BLaER1 treated with 17β-estradiol and CSF1 and Interleukin-3, amounts not matched to agents 10 nM and 100 nM (cell line): ENCODE data around the gene MEF2C.

Experiments used
- H3K27ac ChIP-seq, 11 experiments: shearing (Covaris generic); formaldehyde crosslinking; 2 replicates each; pipeline ENCODE4 v1.8.1; 2022
- H3K27me3 ChIP-seq, 11 experiments: shearing (Covaris generic); formaldehyde crosslinking; 2 replicates each; pipeline ENCODE4 v1.8.1; 2022
- H3K36me3 ChIP-seq, 11 experiments: shearing (Covaris generic); formaldehyde crosslinking; 2 replicates each; pipeline ENCODE4 v1.8.1; 2022
- H3K4me1 ChIP-seq, 10 experiments: shearing (Covaris generic); formaldehyde crosslinking; 2 replicates each; pipeline ENCODE4 v1.8.1; 2022
- H3K4me2 ChIP-seq, 11 experiments: shearing (Covaris generic); formaldehyde crosslinking; 2 replicates each; pipeline ENCODE4 v1.8.1; 2022
- H3K4me3 ChIP-seq, 10 experiments: shearing (Covaris generic); formaldehyde crosslinking; 2 replicates each; pipeline ENCODE4 v1.8.1; 2022
- H3K9ac ChIP-seq, 11 experiments: shearing (Covaris generic); formaldehyde crosslinking; 2 replicates each; pipeline ENCODE4 v1.8.1; 2022
- H3K9me3 ChIP-seq, 11 experiments: shearing (Covaris generic); formaldehyde crosslinking; replicated peaks in 1 of 11; 2 replicates each; pipeline ENCODE4 v1.8.1; 2022
- H4K20me1 ChIP-seq, 11 experiments: shearing (Covaris generic); formaldehyde crosslinking; 2 replicates each; pipeline ENCODE4 v1.8.1; 2022
- Cebpa-rat ChIP-seq, 11 experiments: shearing (Covaris generic); IDR thresholded peaks; 2 replicates each; pipeline ENCODE4 v1.8.1; 2022

MEF2C gene

GRCh38 chr5:88761269-88761850 is 121.6 kb downstream of the MEF2C start:
- peaks cover 79 to 100% (median 98%) of the 10 kb centered on the region in 11 experiments for H3K36me3 ChIP-seq
- no peaks in the 10 kb centered on the region for H3K27me3 ChIP-seq
- TF ChIP-seq Cebpa-rat (IDR thresholded peaks at IDR 0.05): no peak
- H3K4me1 ChIP-seq: peaks cover 0 to 40% (median 16%) of the 10 kb centered on the region in 10 experiments; a peak in 12 of 20 replicates
- H4K20me1 ChIP-seq: peaks cover 45 to 98% (median 76%) of the 10 kb centered on the region in 11 experiments; a peak in 20 of 22 replicates
- H3K9ac ChIP-seq: peak overlapping the region in 4 of 11 experiments; percentile 5 to 32 (median 18); a peak in 2 of 22 replicates
- no peak overlapping the region for H3K4me3 ChIP-seq
- no peaks in the 10 kb centered on the region for H3K9me3 ChIP-seq
- H3K27ac ChIP-seq: peak overlapping the region; percentile 1 to 53 (median 43); a peak in 16 of 22 replicates
- H3K4me2 ChIP-seq: peak overlapping the region in 5 of 11 experiments; percentile 18 to 71 (median 61); a peak in 10 of 22 replicates

DNA sequence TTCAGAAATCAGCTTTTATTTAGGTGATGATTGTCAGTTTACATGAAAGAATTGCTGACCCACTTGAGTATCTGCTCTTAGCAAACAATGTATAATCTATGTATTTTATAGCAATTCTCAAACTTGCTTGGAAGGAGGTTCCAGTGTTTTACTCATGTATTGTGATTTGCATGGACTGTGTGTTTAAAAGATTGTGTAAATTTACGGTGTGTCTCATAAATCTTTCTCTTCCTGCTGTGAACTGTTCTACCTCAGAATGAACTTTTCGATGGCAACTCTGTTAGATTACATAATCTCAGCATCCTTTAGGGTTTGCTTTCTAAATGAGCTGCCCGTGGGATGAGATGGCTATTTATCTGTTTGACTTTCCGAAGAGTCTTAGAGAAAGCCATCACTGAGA is 122.5 kb downstream of the MEF2C start:
- Histone ChIP-seq H3K9me3 (no peaks in the 10 kb centered on the region), H3K4me1 (peaks cover 0 to 40% (median 16%) of the 10 kb centered on the region in 10 experiments; a peak in 12 of 20 replicates), H3K4me2 (peak overlapping the region in 3 of 11 experiments; percentile 38 to 71 (median 61); a peak in 1 of 22 replicates), H3K36me3 (peaks cover 79 to 100% (median 98%) of the 10 kb centered on the region in 11 experiments), H4K20me1 (peaks cover 38 to 98% (median 70%) of the 10 kb centered on the region in 11 experiments; a peak in 20 of 22 replicates), H3K27me3 (no peaks in the 10 kb centered on the region), H3K9ac (no peak overlapping the region), H3K4me3 (no peak overlapping the region), H3K27ac (peak overlapping the region in 7 of 11 experiments; percentile 10 to 53 (median 43); a peak in 8 of 22 replicates)
- TF ChIP-seq Cebpa-rat (IDR thresholded peaks at IDR 0.05): no peak

- Histone ChIP-seq H3K36me3 (peaks cover 79 to 100% (median 98%) of the 10 kb centered on the region in 11 experiments), H3K9me3 (no peaks in the 10 kb centered on the region), H3K4me3 (no peak overlapping the region), H3K27ac (peak overlapping the region in 2 of 11 experiments; percentile 5 to 23; a peak in 2 of 22 replicates), H3K9ac (no peak overlapping the region), H3K4me1 (peaks cover 0 to 31% (median 16%) of the 10 kb centered on the region in 10 experiments; a peak in 13 of 20 replicates), H3K4me2 (no peak overlapping the region), H4K20me1 (peaks cover 39 to 98% (median 67%) of the 10 kb centered on the region in 11 experiments; a peak in 19 of 22 replicates), H3K27me3 (no peaks in the 10 kb centered on the region)
- no peak for TF ChIP-seq Cebpa-rat (IDR thresholded peaks at IDR 0.05)
Measured at GRCh38 chr5:88758591-88758990, 124.4 kb downstream of the MEF2C start.

DNA sequence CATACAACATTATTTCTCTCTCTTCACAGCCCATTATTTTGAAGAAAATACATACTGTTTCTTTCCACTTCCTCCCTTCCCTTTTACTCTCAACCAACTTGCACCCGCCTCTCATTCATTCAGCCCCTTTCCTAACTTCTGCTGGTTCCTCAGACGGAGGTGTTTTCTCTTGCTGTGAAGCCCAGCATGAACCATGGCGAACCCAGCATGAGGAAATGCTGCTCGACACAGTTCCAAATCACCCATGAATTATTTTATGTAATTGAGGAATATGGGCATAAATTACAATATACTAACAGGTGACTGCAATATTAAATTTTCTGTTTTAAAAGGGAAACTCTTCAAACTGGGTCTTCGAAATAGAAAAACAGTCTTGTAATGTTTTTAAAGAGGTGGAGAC is 124.8 kb downstream of the MEF2C start:
- Histone ChIP-seq H3K4me3 (no peak overlapping the region), H3K9ac (no peak overlapping the region), H4K20me1 (peaks cover 41 to 98% (median 67%) of the 10 kb centered on the region in 11 experiments; a peak in 19 of 22 replicates), H3K27me3 (no peaks in the 10 kb centered on the region), H3K27ac (peak overlapping the region in 2 of 11 experiments; percentile 5 to 23; a peak in 2 of 22 replicates), H3K9me3 (no peaks in the 10 kb centered on the region), H3K36me3 (peaks cover 81 to 100% (median 98%) of the 10 kb centered on the region in 11 experiments), H3K4me1 (peaks cover 0 to 27% (median 16%) of the 10 kb centered on the region in 10 experiments; a peak in 13 of 20 replicates), H3K4me2 (no peak overlapping the region)
- TF ChIP-seq Cebpa-rat (IDR thresholded peaks at IDR 0.05): no peak

GRCh38 chr5:88756953-88757352 is 126.0 kb downstream of the MEF2C start:
- no peak overlapping the region for H3K4me2 ChIP-seq
- H3K36me3 ChIP-seq: peaks cover 93 to 100% (median 100%) of the 10 kb centered on the region in 11 experiments
- no peak for TF ChIP-seq Cebpa-rat (IDR thresholded peaks at IDR 0.05)

DNA sequence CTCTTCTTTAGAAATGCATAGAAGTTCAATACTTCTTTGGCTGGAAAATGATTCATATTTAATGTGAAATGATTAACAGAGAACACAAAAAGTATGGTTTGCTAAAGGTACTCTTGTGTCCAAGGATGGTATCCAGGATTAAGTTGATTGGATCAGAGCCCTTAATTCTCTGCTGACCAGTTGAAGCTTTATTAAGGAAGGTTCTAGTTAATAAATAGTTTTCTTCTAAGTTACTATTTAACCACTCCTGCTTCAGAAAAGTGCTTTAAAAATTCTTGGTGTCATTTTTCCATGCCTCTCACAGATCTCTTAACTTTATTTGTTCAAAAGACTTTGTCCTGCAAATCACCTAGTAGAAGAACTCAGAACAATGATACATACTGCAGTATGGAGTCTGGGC is 134.3 kb downstream of the MEF2C start:
- no peak overlapping the region for H3K27ac ChIP-seq
- TF ChIP-seq Cebpa-rat (IDR thresholded peaks at IDR 0.05): no peak
- no peaks in the 10 kb centered on the region for H3K9me3 ChIP-seq
- no peaks in the 10 kb centered on the region for H3K27me3 ChIP-seq
- H3K4me1 ChIP-seq: peaks cover 0 to 15% (median 8%) of the 10 kb centered on the region in 10 experiments; a peak in 7 of 20 replicates
- peaks cover 8 to 76% (median 31%) of the 10 kb centered on the region in 11 experiments; a peak in 15 of 22 replicates for H4K20me1 ChIP-seq
- H3K36me3 ChIP-seq: peaks cover 93 to 100% (median 97%) of the 10 kb centered on the region in 11 experiments
- no peak overlapping the region for H3K4me2 ChIP-seq
- H3K9ac ChIP-seq: no peak overlapping the region
- no peak overlapping the region for H3K4me3 ChIP-seq

More at GRCh38 chr5:88756953-88757352, 126.0 kb downstream of the MEF2C start:
- H3K9me3 ChIP-seq: no peaks in the 10 kb centered on the region
- no peak overlapping the region for H3K9ac ChIP-seq
- H3K27ac ChIP-seq: no peak overlapping the region
- peaks cover 33 to 97% (median 67%) of the 10 kb centered on the region in 11 experiments; a peak in 19 of 22 replicates for H4K20me1 ChIP-seq
- peaks cover 0 to 15% (median 11%) of the 10 kb centered on the region in 10 experiments; a peak in 13 of 20 replicates for H3K4me1 ChIP-seq
- no peaks in the 10 kb centered on the region for H3K27me3 ChIP-seq
- H3K4me3 ChIP-seq: no peak overlapping the region

- TF ChIP-seq Cebpa-rat (IDR thresholded peaks at IDR 0.05): no peak
- Histone ChIP-seq H3K27ac (no peak overlapping the region), H3K4me2 (no peak overlapping the region), H4K20me1 (peaks cover under 1 to 67% (median 15%) of the 10 kb centered on the region in 11 experiments; a peak in 11 of 22 replicates), H3K9me3 (no peaks in the 10 kb centered on the region), H3K27me3 (no peaks in the 10 kb centered on the region), H3K9ac (no peak overlapping the region), H3K4me1 (peaks cover 0 to 28% (median 8%) of the 10 kb centered on the region in 10 experiments; a peak in 8 of 20 replicates), H3K36me3 (peaks cover 83 to 100% (median 95%) of the 10 kb centered on the region in 11 experiments), H3K4me3 (no peak overlapping the region)
Measured at GRCh38 chr5:88746438-88746882, 136.5 kb downstream of the MEF2C start.

GRCh38 chr5:88745093-88745696 is 137.8 kb downstream of the MEF2C start:
- Histone ChIP-seq H3K4me3 (no peak overlapping the region), H3K27ac (peak overlapping the region in 2 of 11 experiments; percentile 30 to 35; a peak in 3 of 22 replicates), H3K4me1 (peaks cover 0 to 40% (median 15%) of the 10 kb centered on the region in 10 experiments; a peak in 14 of 20 replicates), H3K36me3 (peaks cover 84 to 100% (median 95%) of the 10 kb centered on the region in 11 experiments), H3K4me2 (no peak overlapping the region), H3K27me3 (no peaks in the 10 kb centered on the region), H3K9me3 (no peaks in the 10 kb centered on the region), H4K20me1 (peaks cover 0 to 68% (median 16%) of the 10 kb centered on the region in 11 experiments; a peak in 12 of 22 replicates), H3K9ac (no peak overlapping the region)
- peak in 2 of 11 experiments; percentile 10 to 59; a peak in 2 of 22 replicates for TF ChIP-seq Cebpa-rat (IDR thresholded peaks at IDR 0.05)
